ENCODE measurements around the gene GABARAPL2.
"Not testable (repeated sequence)": the region's sequence is repeated elsewhere in the genome, so short reads cannot be mapped to it uniquely, and the experiment has no call there.

Gene GABARAPL2

GRCh38 chr16:75532142-75532765 is 33.9 kb upstream of the GABARAPL2 start:
- DNase-seq (ENCODE audit: low spot score), result no peak
- no peak for TF ChIP-seq CTCF (IDR thresholded peaks at IDR 0.05; ENCODE audit: extremely low read depth, missing control alignments)

- TF ChIP-seq CTCF (IDR thresholded peaks at IDR 0.05; ENCODE audit: extremely low read depth, missing control alignments), result no peak
- no peak for DNase-seq (ENCODE audit: low spot score)
Observed at GRCh38 chr16:75532791-75533190, 33.4 kb upstream of the GABARAPL2 start.

GRCh38 chr16:75534560-75535205 is 31.5 kb upstream of the GABARAPL2 start:
- no peak for DNase-seq (ENCODE audit: low spot score)
- TF ChIP-seq CTCF (IDR thresholded peaks at IDR 0.05; ENCODE audit: extremely low read depth, missing control alignments), result no peak

- no peak for DNase-seq (ENCODE audit: low spot score)
- TF ChIP-seq CTCF (IDR thresholded peaks at IDR 0.05; ENCODE audit: extremely low read depth, missing control alignments), result no peak
Observed at GRCh38 chr16:75535211-75535843, 30.9 kb upstream of the GABARAPL2 start.

- DNase-seq (ENCODE audit: low spot score), result no peak
- no peak for TF ChIP-seq CTCF (IDR thresholded peaks at IDR 0.05; ENCODE audit: extremely low read depth, missing control alignments)
Observed at GRCh38 chr16:75535901-75536300, 30.3 kb upstream of the GABARAPL2 start, which contains the start of gene CHST5. TSS of gene CHST5 (minus strand) at chr16:75536108. CDS start at chr16:75530384, 5,724 bp downstream.

GRCh38 chr16:75537776-75538175 is 28.4 kb upstream of the GABARAPL2 start:
- TF ChIP-seq CTCF (IDR thresholded peaks at IDR 0.05; ENCODE audit: extremely low read depth, missing control alignments), result no peak
- no peak for DNase-seq (ENCODE audit: low spot score)

- DNase-seq (ENCODE audit: low spot score), result not testable (repeated sequence)
Observed at GRCh38 chr16:75538882-75539565, 27.2 kb upstream of the GABARAPL2 start.

All from GM20000 (cell line).